Loucy (cell line): Measurements from ENCODE around the gene TOX2.

Experiments used
- EZH2phosphoT487 ChIP-seq: fragments of 200-600 bp; IDR thresholded peaks from 2 replicates; pipeline ENCODE4 v1.6.1; 2018; ENCODE audit warnings: antibody characterized with exemption, mild to moderate bottlenecking, moderate library complexity, borderline replicate concordance
- TF ChIP-seq, protein P1 (sequence below): fragments of 200-600 bp; sonication (generic); conservative IDR thresholded peaks from 2 replicates; pipeline ENCODE4 v1.5.1; 2014; ENCODE audit warnings: mild to moderate bottlenecking, antibody characterized with exemption, low read length

DNA sequence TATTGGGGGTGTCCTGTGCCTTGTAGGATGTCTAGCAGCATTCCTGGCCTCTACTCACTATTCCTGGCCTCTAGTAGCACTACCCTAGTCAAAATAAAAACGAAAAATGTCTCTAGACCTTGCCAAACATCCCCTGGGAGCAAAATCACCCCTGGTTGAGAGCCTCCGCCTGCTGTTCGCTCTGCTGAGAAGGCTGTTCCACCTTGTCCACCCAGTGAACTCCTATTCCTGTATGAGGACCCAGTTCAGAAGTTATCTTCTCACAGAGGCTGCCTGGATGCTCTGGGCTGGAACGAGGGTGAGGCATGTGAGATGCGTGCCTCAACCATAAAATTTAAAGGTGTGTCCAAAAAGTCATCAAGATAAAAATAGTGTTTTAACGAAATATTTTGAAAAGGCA, 101.9 kb downstream of the TOX2 start:
- TF ChIP-seq, protein P1, sequence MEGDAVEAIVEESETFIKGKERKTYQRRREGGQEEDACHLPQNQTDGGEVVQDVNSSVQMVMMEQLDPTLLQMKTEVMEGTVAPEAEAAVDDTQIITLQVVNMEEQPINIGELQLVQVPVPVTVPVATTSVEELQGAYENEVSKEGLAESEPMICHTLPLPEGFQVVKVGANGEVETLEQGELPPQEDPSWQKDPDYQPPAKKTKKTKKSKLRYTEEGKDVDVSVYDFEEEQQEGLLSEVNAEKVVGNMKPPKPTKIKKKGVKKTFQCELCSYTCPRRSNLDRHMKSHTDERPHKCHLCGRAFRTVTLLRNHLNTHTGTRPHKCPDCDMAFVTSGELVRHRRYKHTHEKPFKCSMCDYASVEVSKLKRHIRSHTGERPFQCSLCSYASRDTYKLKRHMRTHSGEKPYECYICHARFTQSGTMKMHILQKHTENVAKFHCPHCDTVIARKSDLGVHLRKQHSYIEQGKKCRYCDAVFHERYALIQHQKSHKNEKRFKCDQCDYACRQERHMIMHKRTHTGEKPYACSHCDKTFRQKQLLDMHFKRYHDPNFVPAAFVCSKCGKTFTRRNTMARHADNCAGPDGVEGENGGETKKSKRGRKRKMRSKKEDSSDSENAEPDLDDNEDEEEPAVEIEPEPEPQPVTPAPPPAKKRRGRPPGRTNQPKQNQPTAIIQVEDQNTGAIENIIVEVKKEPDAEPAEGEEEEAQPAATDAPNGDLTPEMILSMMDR = no peak
- no peak for TF ChIP-seq EZH2phosphoT487
